ENCODE results near the gene SAMD15. TPM values are rescaled to one million over a fixed set of nuclear protein-coding genes. Genes with fewer than 3 reads are reported as not detected.
A peak's percentile ranks its signal among the peaks of the same experiment; 100 is the strongest.

SAMD15 gene
- total and polyA plus RNA-seq, 2 experiments from 2014 or later, result 0.61 to 0.76 TPM

DNA sequence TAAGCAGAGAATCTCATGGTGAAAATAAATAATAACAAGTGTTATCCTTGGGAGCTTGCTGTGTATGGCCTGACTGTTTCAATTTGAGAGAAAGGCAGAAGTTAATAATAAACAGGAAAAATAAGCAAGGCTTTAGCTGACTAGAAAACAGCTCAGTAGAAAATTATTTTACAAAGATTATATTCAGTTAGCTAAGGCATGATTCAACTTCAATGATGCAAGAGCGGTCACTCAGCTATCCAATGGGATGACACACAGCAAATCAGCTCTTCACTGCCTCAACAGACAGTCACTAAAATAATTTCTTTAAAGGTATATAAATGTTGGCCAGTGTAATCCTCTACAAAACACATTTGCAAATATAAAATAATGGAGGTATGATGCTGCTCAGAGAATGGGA is 37.8 kb upstream of the SAMD15 start:
- H3K27ac Mint-ChIP-seq, result peak overlapping the region; percentile 94; the same call in 1 of the 2 replicates
- Histone ChIP-seq H3K79me2 (replicated peaks; ENCODE audit: insufficient read depth) (no peaks in the 10 kb centered on the region), H3K27me3 (ENCODE audit: insufficient read depth) (no peaks in the 10 kb centered on the region), H3F3A (replicated peaks; ENCODE audit: low read depth) (no peaks in the 10 kb centered on the region), H3K4me2 (no peak overlapping the region), H3K9me2 (ENCODE audit: insufficient read depth) (0 out of 2 replicates have a peak, but pooled peaks cover 4% of the 10 kb centered on the region), H3K36me3 (ENCODE audit: insufficient read depth) (no peaks in the 10 kb centered on the region), H3K4me3 (no peak overlapping the region), H3K27ac (ENCODE audit: low read depth) (peak overlapping the region; percentile 68; the same call in 1 of the 2 replicates), H4K20me1 (replicated peaks; ENCODE audit: insufficient read depth) (no peaks in the 10 kb centered on the region), H3K4me1 (ENCODE audit: insufficient read depth) (peaks cover 51% of the 10 kb centered on the region), H2AFZ (no peak overlapping the region)
- no peak for DNase-seq (ENCODE audit: low spot score)
- ATAC-seq, result no peak
- H3K4me1 Mint-ChIP-seq, result peaks cover 79% of the 10 kb centered on the region
- H3K9me3 Mint-ChIP-seq, result no peaks in the 10 kb centered on the region
- H3K27me3 Mint-ChIP-seq (ENCODE audit: insufficient read depth, low read depth, poor library complexity), result no peaks in the 10 kb centered on the region
- TF ChIP-seq, protein P1, sequence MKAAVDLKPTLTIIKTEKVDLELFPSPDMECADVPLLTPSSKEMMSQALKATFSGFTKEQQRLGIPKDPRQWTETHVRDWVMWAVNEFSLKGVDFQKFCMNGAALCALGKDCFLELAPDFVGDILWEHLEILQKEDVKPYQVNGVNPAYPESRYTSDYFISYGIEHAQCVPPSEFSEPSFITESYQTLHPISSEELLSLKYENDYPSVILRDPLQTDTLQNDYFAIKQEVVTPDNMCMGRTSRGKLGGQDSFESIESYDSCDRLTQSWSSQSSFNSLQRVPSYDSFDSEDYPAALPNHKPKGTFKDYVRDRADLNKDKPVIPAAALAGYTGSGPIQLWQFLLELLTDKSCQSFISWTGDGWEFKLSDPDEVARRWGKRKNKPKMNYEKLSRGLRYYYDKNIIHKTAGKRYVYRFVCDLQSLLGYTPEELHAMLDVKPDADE (IDR thresholded peaks at IDR 0.05), result no peak
- TF ChIP-seq NANOG (IDR thresholded peaks at IDR 0.05; ENCODE audit: borderline replicate concordance), result no peak
- no peak for TF ChIP-seq POLR2AphosphoS5 (IDR thresholded peaks at IDR 0.05; ENCODE audit: low read depth)
- no peak for TF ChIP-seq JUNB (IDR thresholded peaks at IDR 0.05; ENCODE audit: unreplicated experiment)
- no peak for TF ChIP-seq CREB1 (CRISPR knock-in tag; IDR thresholded peaks at IDR 0.05; ENCODE audit: low read depth)
- TF ChIP-seq, protein P2, sequence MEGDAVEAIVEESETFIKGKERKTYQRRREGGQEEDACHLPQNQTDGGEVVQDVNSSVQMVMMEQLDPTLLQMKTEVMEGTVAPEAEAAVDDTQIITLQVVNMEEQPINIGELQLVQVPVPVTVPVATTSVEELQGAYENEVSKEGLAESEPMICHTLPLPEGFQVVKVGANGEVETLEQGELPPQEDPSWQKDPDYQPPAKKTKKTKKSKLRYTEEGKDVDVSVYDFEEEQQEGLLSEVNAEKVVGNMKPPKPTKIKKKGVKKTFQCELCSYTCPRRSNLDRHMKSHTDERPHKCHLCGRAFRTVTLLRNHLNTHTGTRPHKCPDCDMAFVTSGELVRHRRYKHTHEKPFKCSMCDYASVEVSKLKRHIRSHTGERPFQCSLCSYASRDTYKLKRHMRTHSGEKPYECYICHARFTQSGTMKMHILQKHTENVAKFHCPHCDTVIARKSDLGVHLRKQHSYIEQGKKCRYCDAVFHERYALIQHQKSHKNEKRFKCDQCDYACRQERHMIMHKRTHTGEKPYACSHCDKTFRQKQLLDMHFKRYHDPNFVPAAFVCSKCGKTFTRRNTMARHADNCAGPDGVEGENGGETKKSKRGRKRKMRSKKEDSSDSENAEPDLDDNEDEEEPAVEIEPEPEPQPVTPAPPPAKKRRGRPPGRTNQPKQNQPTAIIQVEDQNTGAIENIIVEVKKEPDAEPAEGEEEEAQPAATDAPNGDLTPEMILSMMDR (conservative IDR thresholded peaks at IDR 0.05; ENCODE audit: low read depth in 2 of 2), result no peak
- TF ChIP-seq EZH2phosphoT487 (IDR thresholded peaks at IDR 0.05; ENCODE audit: unreplicated experiment), result no peak
- no peak overlapping the region for H3K4me3 Mint-ChIP-seq
- peaks cover 20% of the 10 kb centered on the region for H3K36me3 Mint-ChIP-seq (ENCODE audit: low read depth)

DNA sequence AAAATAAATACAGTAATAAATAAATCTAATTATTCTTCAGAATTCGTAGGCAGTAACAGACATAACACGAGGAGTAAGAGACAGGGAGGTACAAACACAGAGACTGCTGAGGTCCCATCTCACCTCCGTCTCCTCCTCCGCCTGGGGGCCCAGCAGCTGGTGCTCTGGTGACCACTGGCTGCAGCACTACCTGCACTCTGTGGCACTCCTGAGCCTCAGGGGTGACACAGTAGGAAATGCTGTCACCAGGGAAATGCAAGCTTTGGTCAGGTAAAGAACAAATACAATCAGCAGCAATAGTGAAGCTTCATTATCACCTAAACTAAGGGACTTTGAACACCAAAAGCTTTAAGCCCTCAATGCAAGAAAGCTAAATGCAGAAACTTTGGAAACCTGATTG is 36.8 kb upstream of the SAMD15 start:
- peaks cover 49% of the 10 kb centered on the region for H3K4me1 ChIP-seq (ENCODE audit: insufficient read depth)
- no peaks in the 10 kb centered on the region for H3K36me3 ChIP-seq (ENCODE audit: insufficient read depth)
- Mint-ChIP-seq H3K4me3 (no peak overlapping the region), H3K9me3 (no peaks in the 10 kb centered on the region), H3K36me3 (ENCODE audit: low read depth) (peaks cover 20% of the 10 kb centered on the region), H3K27me3 (ENCODE audit: insufficient read depth, low read depth, poor library complexity) (no peaks in the 10 kb centered on the region), H3K27ac (no peak overlapping the region), H3K4me1 (peaks cover 74% of the 10 kb centered on the region)
- no peaks in the 10 kb centered on the region for H3K79me2 ChIP-seq (replicated peaks; ENCODE audit: insufficient read depth)
- H3K4me2 ChIP-seq, result no peak overlapping the region
- H3K4me3 ChIP-seq, result no peak overlapping the region
- H3K27ac ChIP-seq (ENCODE audit: low read depth), result no peak overlapping the region
- no peaks in the 10 kb centered on the region for H3K27me3 ChIP-seq (ENCODE audit: insufficient read depth)
- H3F3A ChIP-seq (replicated peaks; ENCODE audit: low read depth), result no peaks in the 10 kb centered on the region
- H2AFZ ChIP-seq, result no peak overlapping the region
- no peaks in the 10 kb centered on the region for H4K20me1 ChIP-seq (replicated peaks; ENCODE audit: insufficient read depth)
- H3K9me2 ChIP-seq (ENCODE audit: insufficient read depth), result 0 out of 2 replicates have a peak, but pooled peaks cover 4% of the 10 kb centered on the region
- no peak for TF ChIP-seq STAT1 (IDR thresholded peaks at IDR 0.05; ENCODE audit: unreplicated experiment)
- TF ChIP-seq CREB1 (CRISPR knock-in tag; IDR thresholded peaks at IDR 0.05; ENCODE audit: low read depth), result no peak
- TF ChIP-seq, protein P3, sequence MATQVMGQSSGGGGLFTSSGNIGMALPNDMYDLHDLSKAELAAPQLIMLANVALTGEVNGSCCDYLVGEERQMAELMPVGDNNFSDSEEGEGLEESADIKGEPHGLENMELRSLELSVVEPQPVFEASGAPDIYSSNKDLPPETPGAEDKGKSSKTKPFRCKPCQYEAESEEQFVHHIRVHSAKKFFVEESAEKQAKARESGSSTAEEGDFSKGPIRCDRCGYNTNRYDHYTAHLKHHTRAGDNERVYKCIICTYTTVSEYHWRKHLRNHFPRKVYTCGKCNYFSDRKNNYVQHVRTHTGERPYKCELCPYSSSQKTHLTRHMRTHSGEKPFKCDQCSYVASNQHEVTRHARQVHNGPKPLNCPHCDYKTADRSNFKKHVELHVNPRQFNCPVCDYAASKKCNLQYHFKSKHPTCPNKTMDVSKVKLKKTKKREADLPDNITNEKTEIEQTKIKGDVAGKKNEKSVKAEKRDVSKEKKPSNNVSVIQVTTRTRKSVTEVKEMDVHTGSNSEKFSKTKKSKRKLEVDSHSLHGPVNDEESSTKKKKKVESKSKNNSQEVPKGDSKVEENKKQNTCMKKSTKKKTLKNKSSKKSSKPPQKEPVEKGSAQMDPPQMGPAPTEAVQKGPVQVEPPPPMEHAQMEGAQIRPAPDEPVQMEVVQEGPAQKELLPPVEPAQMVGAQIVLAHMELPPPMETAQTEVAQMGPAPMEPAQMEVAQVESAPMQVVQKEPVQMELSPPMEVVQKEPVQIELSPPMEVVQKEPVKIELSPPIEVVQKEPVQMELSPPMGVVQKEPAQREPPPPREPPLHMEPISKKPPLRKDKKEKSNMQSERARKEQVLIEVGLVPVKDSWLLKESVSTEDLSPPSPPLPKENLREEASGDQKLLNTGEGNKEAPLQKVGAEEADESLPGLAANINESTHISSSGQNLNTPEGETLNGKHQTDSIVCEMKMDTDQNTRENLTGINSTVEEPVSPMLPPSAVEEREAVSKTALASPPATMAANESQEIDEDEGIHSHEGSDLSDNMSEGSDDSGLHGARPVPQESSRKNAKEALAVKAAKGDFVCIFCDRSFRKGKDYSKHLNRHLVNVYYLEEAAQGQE (IDR thresholded peaks at IDR 0.05; ENCODE audit: unreplicated experiment), result no peak
- TF ChIP-seq JUNB (IDR thresholded peaks at IDR 0.05; ENCODE audit: unreplicated experiment), result no peak
- no peak for TF ChIP-seq ZNF331 (CRISPR knock-in tag; IDR thresholded peaks at IDR 0.05; ENCODE audit: low read depth)
- no peak for DNase-seq (ENCODE audit: low spot score)
- no peak for ATAC-seq
